Stimulated activated CD8-positive, alpha-beta memory T cell treated with anti-CD3 and anti-CD28 coated beads, Interleukin-12 subunit alpha, Interleukin-12 subunit beta, amount 100 ng/mL, for 24 hours (primary cell): ENCODE measurements around the gene TFIP11.

Source experiments
- DNase-seq: peaks from one replicate; pipeline ENCODE4 v3.0.0-alpha.2; 2020; ENCODE audit errors: extremely low read depth

The TFIP11 gene

GRCh38 chr22:26479043-26479791, 33.1 kb downstream of the TFIP11 start:
- no peak for DNase-seq

- no peak for DNase-seq
Measured at GRCh38 chr22:26477341-26477731, 34.9 kb downstream of the TFIP11 start.

- no peak for DNase-seq
Measured at GRCh38 chr22:26476705-26477340, 35.5 kb downstream of the TFIP11 start.

- no peak for DNase-seq
Measured at GRCh38 chr22:26474682-26475081, 37.6 kb downstream of the TFIP11 start.

- DNase-seq = no peak
Measured at GRCh38 chr22:26471522-26471921, 40.8 kb downstream of the TFIP11 start.

GRCh38 chr22:26470807-26471206, 41.5 kb downstream of the TFIP11 start:
- DNase-seq = no peak

- no peak for DNase-seq
Measured at GRCh38 chr22:26466196-26466595, 46.1 kb downstream of the TFIP11 start.

- no peak for DNase-seq
Measured at GRCh38 chr22:26464312-26464711, 48.0 kb downstream of the TFIP11 start.

- DNase-seq = no peak
Measured at GRCh38 chr22:26463688-26464087, 48.6 kb downstream of the TFIP11 start.

- no peak for DNase-seq
Measured at GRCh38 chr22:26463101-26463661, 49.1 kb downstream of the TFIP11 start.

- DNase-seq = no peak
Measured at GRCh38 chr22:26462641-26463040, 49.6 kb downstream of the TFIP11 start.

- DNase-seq = no peak
Measured at GRCh38 chr22:26462051-26462450, 50.2 kb downstream of the TFIP11 start.

GRCh38 chr22:26461188-26461810, 51.0 kb downstream of the TFIP11 start:
- no peak for DNase-seq

- no peak for DNase-seq
Measured at GRCh38 chr22:26460202-26460601, 52.1 kb downstream of the TFIP11 start.

- no peak for DNase-seq
Measured at GRCh38 chr22:26457661-26458272, 54.5 kb downstream of the TFIP11 start.

- no peak for DNase-seq
Measured at GRCh38 chr22:26453812-26454500, 58.3 kb downstream of the TFIP11 start.

GRCh38 chr22:26453216-26453615, 59.1 kb downstream of the TFIP11 start:
- DNase-seq = no peak

- DNase-seq = no peak
Measured at GRCh38 chr22:26452236-26453016, 59.8 kb downstream of the TFIP11 start.

- no peak for DNase-seq
Measured at GRCh38 chr22:26450453-26451185, 61.7 kb downstream of the TFIP11 start.

- DNase-seq = no peak
Measured at GRCh38 chr22:26448941-26449340, 63.3 kb downstream of the TFIP11 start.
